HCT116 (cell line): ENCODE measurements around the gene TRMT61B. TPM values are rescaled to one million over a fixed set of nuclear protein-coding genes. Genes with fewer than 3 reads are reported as not detected.

Experiments
- ATAC-seq: fragments of 200-7000 bp; cut with Tn5 transposase; 2 replicates; pipeline ENCODE4 v1.9.1; 2020; ENCODE audit warnings: mild to moderate bottlenecking, moderate library complexity
- BruUV-seq: library from RNA; stranded (reverse); fragments of 400-500 nt; replicated peaks from 2 replicates; lab custom pipeline; 2021; lab: Mats Ljungman, UMichigan
- CTCF ChIA-PET: fragments of 300-600 bp; sonication (Branson Sonifier 250); formaldehyde crosslinking; loops from one replicate; lab custom pipeline; 2021; ENCODE audit warnings: antibody characterized with exemption; lab: Charles Lee
- POLR2A ChIA-PET: fragments of 300-600, 350-600 bp; sonication (Branson Sonifier 250); formaldehyde crosslinking; loops from one replicate; lab custom pipeline; 2021; ENCODE audit warnings: antibody characterized with exemption; lab: Charles Lee
- RAD21 ChIA-PET, 2 experiments: fragments of 300-600 bp; sonication (Branson Sonifier 250); formaldehyde crosslinking; loops; one replicate each; lab custom pipeline; 2023; ENCODE audit warnings: low total read pairs in 2 of 2; ENCODE audit not compliant: uncharacterized antibody in 2 of 2, unreplicated experiment in 2 of 2, low non-redundant PET in 1 of 2; lab: Charles Lee
- DNase-seq: peaks from one replicate; pipeline ENCODE4 v3.0.0-alpha.2; 2010; ENCODE audit warnings: low read depth, low spot score
- H2AFZ ChIP-seq: fragments of 200-600 bp; shearing (Covaris generic), sonication (generic); 2 replicates; pipeline ENCODE4 v1.6.1; 2017; ENCODE audit warnings: low read depth, mixed run types, mixed read lengths, antibody characterized with exemption, low read length; ENCODE audit not compliant: poor library complexity, severe bottlenecking
- H3K27ac ChIP-seq: 2 replicates; pipeline ENCODE4 v1.5.1; 2012; ENCODE audit warnings: low read depth, low read length
- H3K27me3 ChIP-seq: fragments of 200-600 bp; sonication (generic); 2 replicates; pipeline ENCODE4 v1.6.1; 2016; ENCODE audit warnings: mixed run types, low read length, mixed read lengths; ENCODE audit not compliant: insufficient read depth
- H3K36me3 ChIP-seq, 2 experiments: fragments of 200-500 bp in 1 of 2; fragments of 200-600 bp in 1 of 2; sonication (Bioruptor generic) in 1 of 2; sonication (generic) in 1 of 2; 2 replicates each; pipeline versions ENCODE4 v1.5.1 to v1.6.1; 2014 to 2016; ENCODE audit warnings: low read length in 2 of 2, inconsistent platforms in 1 of 2, mixed read lengths in 1 of 2, mixed run types in 1 of 2; ENCODE audit not compliant: insufficient read depth in 2 of 2, control insufficient read depth in 1 of 2
- H3K4me1 ChIP-seq, 2 experiments: fragments of 200-600 bp in 1 of 2; sonication (generic) in 1 of 2; 2 replicates each; pipeline versions ENCODE4 v1.5.1 to v1.6.1; 2012 to 2017; ENCODE audit warnings: low read length in 2 of 2, inconsistent platforms in 1 of 2, mild to moderate bottlenecking in 1 of 2, mixed read lengths in 1 of 2, mixed run types in 1 of 2, moderate library complexity in 1 of 2; ENCODE audit not compliant: insufficient read depth in 2 of 2, control insufficient read depth in 1 of 2
- H3K4me2 ChIP-seq: fragments of 200-600 bp; sonication (generic); 2 replicates; pipeline ENCODE4 v1.6.1; 2017; ENCODE audit warnings: mixed run types, low read length, mixed read lengths
- H3K4me3 ChIP-seq, 2 experiments: fragments of 200-600 bp in 1 of 2; sonication (generic) in 1 of 2; replicated peaks in 1 of 2; 2 replicates each; pipeline ENCODE4 v1.5.1; 2011 to 2016; ENCODE audit warnings: low read length in 2 of 2, control low read depth in 1 of 2, low read depth in 1 of 2, mild to moderate bottlenecking in 1 of 2, mixed read lengths in 1 of 2, mixed run types in 1 of 2
- H3K79me2 ChIP-seq: fragments of 200-600 bp; sonication (generic); 2 replicates; pipeline ENCODE4 v1.6.1; 2017; ENCODE audit warnings: mild to moderate bottlenecking, mixed run types, low read length, moderate library complexity, mixed read lengths; ENCODE audit not compliant: insufficient read depth
- H3K9ac ChIP-seq: fragments of 200-600 bp; sonication (generic); 2 replicates; pipeline ENCODE4 v1.6.1; 2016; ENCODE audit warnings: low read length, mixed read lengths
- H3K9me2 ChIP-seq: fragments of 200-600 bp; sonication (generic), shearing (Covaris generic); 2 replicates; pipeline ENCODE4 v1.6.1; 2017; ENCODE audit warnings: mixed run types, mild to moderate bottlenecking, moderate library complexity; ENCODE audit not compliant: insufficient read depth
- H3K9me3 ChIP-seq, 2 experiments: fragments of 200-500 bp in 1 of 2; fragments of 200-600 bp in 1 of 2; sonication (Bioruptor generic) in 1 of 2; sonication (generic) in 1 of 2; 2 replicates each; pipeline ENCODE4 v1.6.1; 2014 to 2017; ENCODE audit warnings: low read length in 2 of 2, mixed read lengths in 2 of 2, inconsistent platforms in 1 of 2, low read depth in 1 of 2, mild to moderate bottlenecking in 1 of 2, mixed run types in 1 of 2, moderate library complexity in 1 of 2; ENCODE audit not compliant: control insufficient read depth in 1 of 2, insufficient read depth in 1 of 2
- H4K20me1 ChIP-seq: fragments of 200-600 bp; sonication (generic), shearing (Covaris generic); 2 replicates; pipeline ENCODE4 v1.6.1; 2017; ENCODE audit warnings: mixed run types, mild to moderate bottlenecking, moderate library complexity; ENCODE audit not compliant: insufficient read depth
- ATF3 ChIP-seq: IDR thresholded peaks from 2 replicates; pipeline ENCODE4 v1.6.1; 2012
- CBX3 ChIP-seq: IDR thresholded peaks from 2 replicates; pipeline ENCODE4 v1.6.1; 2012; ENCODE audit warnings: low read depth
- CEBPB ChIP-seq: IDR thresholded peaks from 2 replicates; pipeline ENCODE4 v1.6.1; 2012; ENCODE audit warnings: low read depth
- ELF1 ChIP-seq: IDR thresholded peaks from 2 replicates; pipeline ENCODE4 v1.6.1; 2012; ENCODE audit warnings: low read depth, borderline replicate concordance
- FOSL1 ChIP-seq: IDR thresholded peaks from 2 replicates; pipeline ENCODE4 v1.6.1; 2012; ENCODE audit warnings: low read depth
- POLR2A ChIP-seq: IDR thresholded peaks from 2 replicates; pipeline ENCODE4 v1.7.0; 2011; ENCODE audit warnings: borderline replicate concordance; ENCODE audit not compliant: insufficient read depth, insufficient read length; ENCODE audit errors: extremely low read depth
- RAD21 ChIP-seq: IDR thresholded peaks from 2 replicates; pipeline ENCODE4 v1.6.1; 2012; ENCODE audit warnings: low read depth, mild to moderate bottlenecking
- REST ChIP-seq: IDR thresholded peaks from 2 replicates; pipeline ENCODE4 v1.6.1; 2012; ENCODE audit warnings: low read depth
- TCF7L2 ChIP-seq: IDR thresholded peaks from 2 replicates; pipeline ENCODE4 v1.7.0; 2011; ENCODE audit warnings: borderline replicate concordance, inconsistent platforms; ENCODE audit not compliant: insufficient read depth, insufficient read length; ENCODE audit errors: extremely low read depth
- intact Hi-C: fragments of 100-400 bp; cut with micrococcal nuclease; formaldehyde crosslinking; loops from 2 replicates; pipeline ENCODE4 v1.10.0; 2022
- total RNA-seq: library from RNA; stranded (reverse); gene quantifications from one replicate; pipeline ENCODE4 v1.2.1, GENCODE V29; 2021; ENCODE audit not compliant: unreplicated experiment

TRMT61B gene
- total RNA-seq, 1 experiment from 2014 or later: 12.8 TPM

- no peak for TF ChIP-seq REST
- no peak for TF ChIP-seq RAD21
- no peak for TF ChIP-seq TCF7L2
- no peak for TF ChIP-seq ATF3
- no peak for TF ChIP-seq POLR2A
- TF ChIP-seq ELF1: no peak
Measured at GRCh38 chr2:28905533-28905932, 35.4 kb upstream of the TRMT61B start (continued).

GRCh38 chr2:28904802-28905457 lies 34.8 kb upstream of the TRMT61B start:
- Histone ChIP-seq H3K9me3 (no peaks in the 10 kb centered on the region), H3K79me2 (peaks cover 100% of the 10 kb centered on the region), H3K36me3 (peaks cover 44 to 64% of the 10 kb centered on the region in 2 experiments), H3K27me3 (no peaks in the 10 kb centered on the region), H3K27ac (no peak overlapping the region), H2AFZ (no peak overlapping the region), H3K9ac (no peak overlapping the region), H4K20me1 (peaks cover 76% of the 10 kb centered on the region), H3K9me2 (no peaks in the 10 kb centered on the region), H3K4me2 (no peak overlapping the region), H3K4me3 (no peak overlapping the region), H3K4me1 (no peaks in the 10 kb centered on the region)
- BruUV-seq: TSS peak; percentile 1
- DNase-seq (no peak), ATAC-seq (no peak)
- CTCF ChIA-PET: no interaction called here
- RAD21 ChIA-PET: no interaction called here
- intact Hi-C loops: no loop called here
- TF ChIP-seq CBX3 (no peak), FOSL1 (no peak), CEBPB (no peak), REST (no peak)
- POLR2A ChIA-PET: no interaction called here
